Neuronal stem cell (in vitro differentiated cells): Measurements from ENCODE around the gene CGB3.

Experiments
- DNase-seq: peaks from one replicate; pipeline ENCODE4 v3.0.0-alpha.2; 2013; ENCODE audit warnings: low spot score
- H2AFZ ChIP-seq: one replicate; pipeline ENCODE4 v1.6.1; 2013; ENCODE audit warnings: mild to moderate bottlenecking, low read length, inconsistent platforms
- H2AK5ac ChIP-seq: 2 replicates; pipeline ENCODE4 v1.6.1; 2013; ENCODE audit warnings: low read depth, mild to moderate bottlenecking, inconsistent platforms, low read length, moderate library complexity, mixed read lengths
- H2BK120ac ChIP-seq: 2 replicates; pipeline ENCODE4 v1.6.1; 2013; ENCODE audit warnings: low read depth, mild to moderate bottlenecking, inconsistent platforms, low read length, moderate library complexity, mixed read lengths
- H2BK12ac ChIP-seq: one replicate; pipeline ENCODE4 v1.6.1; 2013; ENCODE audit warnings: low read length, inconsistent platforms
- H2BK15ac ChIP-seq: 2 replicates; pipeline ENCODE4 v1.6.1; 2013; ENCODE audit warnings: mild to moderate bottlenecking, low read length, inconsistent platforms, mixed read lengths
- H2BK5ac ChIP-seq: one replicate; pipeline ENCODE4 v1.6.1; 2013; ENCODE audit warnings: inconsistent platforms, mild to moderate bottlenecking, low read length, moderate library complexity
- H3K14ac ChIP-seq: one replicate; pipeline ENCODE4 v1.6.1; 2013; ENCODE audit warnings: low read length, inconsistent platforms
- H3K18ac ChIP-seq: 2 replicates; pipeline ENCODE4 v1.6.1; 2013; ENCODE audit warnings: low read length, inconsistent platforms
- H3K23ac ChIP-seq: 2 replicates; pipeline ENCODE4 v1.6.1; 2013; ENCODE audit warnings: low read depth, mild to moderate bottlenecking, mixed read lengths, low read length, inconsistent platforms; ENCODE audit not compliant: poor library complexity
- H3K27ac ChIP-seq: replicated peaks from 3 replicates; pipeline ENCODE4 v1.5.1; 2013; ENCODE audit warnings: low read length, inconsistent platforms
- H3K27me3 ChIP-seq, 3 experiments: 2 replicates each; pipeline ENCODE4 v1.6.1; 2013; ENCODE audit warnings: low read length in 3 of 3, mild to moderate bottlenecking in 2 of 3, inconsistent platforms in 1 of 3, low read depth in 1 of 3, mixed read lengths in 1 of 3, moderate library complexity in 1 of 3; ENCODE audit not compliant: control insufficient read depth in 3 of 3, insufficient read depth in 3 of 3
- H3K36me3 ChIP-seq, 2 donors: replicated peaks in 1 of 2; 2 replicates each; pipeline ENCODE4 v1.6.1; 2013; ENCODE audit warnings: low read length in 2 of 2; ENCODE audit not compliant: control insufficient read depth in 2 of 2, insufficient read depth in 2 of 2
- H3K4ac ChIP-seq: 2 replicates; pipeline ENCODE4 v1.6.1; 2013; ENCODE audit warnings: inconsistent platforms, mild to moderate bottlenecking, low read length, moderate library complexity
- H3K4me1 ChIP-seq, 2 donors: 1 replicate in 1 of 2; 2 replicates in 1 of 2; pipeline ENCODE4 v1.6.1; 2013; ENCODE audit warnings: low read length in 2 of 2, low read depth in 1 of 2; ENCODE audit not compliant: control insufficient read depth in 2 of 2, insufficient read depth in 1 of 2
- H3K4me2 ChIP-seq: one replicate; pipeline ENCODE4 v1.6.1; 2013; ENCODE audit warnings: mild to moderate bottlenecking, low read length, inconsistent platforms; ENCODE audit not compliant: insufficient read depth, poor library complexity, severe bottlenecking
- H3K4me3 ChIP-seq, 2 donors: 2 replicates each; pipeline ENCODE4 v1.5.1; 2013; ENCODE audit warnings: low read length in 2 of 2, mild to moderate bottlenecking in 2 of 2, inconsistent platforms in 1 of 2, moderate library complexity in 1 of 2
- H3K79me1 ChIP-seq: one replicate; pipeline ENCODE4 v1.6.1; 2013; ENCODE audit warnings: low read depth, mild to moderate bottlenecking, inconsistent platforms, low read length, moderate library complexity
- H3K9ac ChIP-seq: one replicate; pipeline ENCODE4 v1.6.1; 2013; ENCODE audit warnings: mild to moderate bottlenecking, low read depth, low read length, inconsistent platforms; ENCODE audit not compliant: poor library complexity
- H3K9me3 ChIP-seq, 2 donors: replicated peaks in 1 of 2; 2 replicates each; pipeline versions ENCODE3 to v1.6.1; 2013; ENCODE audit warnings: low read length in 2 of 2, mild to moderate bottlenecking in 2 of 2, inconsistent platforms in 1 of 2, low read depth in 1 of 2, mixed read lengths in 1 of 2, moderate library complexity in 1 of 2; ENCODE audit not compliant: control insufficient read depth in 2 of 2, insufficient read depth in 1 of 2
- H4K8ac ChIP-seq: one replicate; pipeline ENCODE4 v1.6.1; 2013; ENCODE audit warnings: low read depth, mild to moderate bottlenecking, inconsistent platforms, low read length, moderate library complexity
- H4K91ac ChIP-seq: one replicate; pipeline ENCODE4 v1.6.1; 2013; ENCODE audit warnings: low read length, low read depth, mild to moderate bottlenecking, inconsistent platforms; ENCODE audit not compliant: poor library complexity
- WGBS, 2 donors: extraction: QIAGEN DNeasy Blood & Tissue Kit; methylation state at CpG; one replicate each; pipeline ENCODE4 v1.1.7; 2013; ENCODE audit warnings: missing lambda C conversion rate in 2 of 2, mixed read lengths in 1 of 2; ENCODE audit not compliant: insufficient read length in 2 of 2, insufficient replicate concordance in 1 of 2; ENCODE audit errors: extremely low coverage in 2 of 2; 5-methylcytosine and 5-hydroxymethylcytosine counted together

CGB3 gene

DNA sequence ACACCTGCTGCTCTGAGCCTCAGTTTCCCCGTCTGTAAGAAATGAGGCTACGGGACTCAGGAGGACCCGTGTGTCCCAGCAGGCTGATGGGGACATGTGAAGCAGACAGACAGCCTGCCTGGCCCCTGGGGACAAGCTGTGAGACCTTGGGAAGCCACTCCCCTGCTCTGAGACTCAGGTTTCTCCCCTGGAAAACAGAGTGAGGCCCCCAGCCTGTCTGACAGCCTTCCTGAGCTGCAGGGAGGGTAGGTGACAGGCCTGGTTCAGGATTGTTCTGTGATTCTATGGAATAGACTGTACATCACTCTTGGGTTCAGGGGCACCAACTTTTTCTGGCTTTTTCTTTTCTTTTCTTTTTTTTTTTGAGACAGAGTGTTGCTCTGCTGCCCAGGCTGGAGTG, 43.4 kb upstream of the CGB3 start:
- Histone ChIP-seq H2BK120ac (no peak overlapping the region), H4K8ac (no peak overlapping the region), H2BK12ac (no peak overlapping the region), H3K4me1 (peaks cover 9 to 10% of the 10 kb centered on the region in 2 donors), H3K4ac (no peak overlapping the region), H3K4me3 (no peak overlapping the region), H3K4me2 (no peak overlapping the region), H3K27ac (no peak overlapping the region), H3K18ac (peak overlapping the region; percentile 28), H2AFZ (no peak overlapping the region), H3K27me3 (peaks cover 10 to 80% (median 53%) of the 10 kb centered on the region in 3 experiments), H3K23ac (no peak overlapping the region), H3K9me3 (peaks cover 12 to 17% of the 10 kb centered on the region in 2 donors), H3K14ac (no peak overlapping the region), H3K79me1 (no peaks in the 10 kb centered on the region), H2AK5ac (no peak overlapping the region), H3K9ac (peak overlapping the region; percentile 44), H4K91ac (no peak overlapping the region), H2BK15ac (no peak overlapping the region), H2BK5ac (no peak overlapping the region), H3K36me3 (no peaks in the 10 kb centered on the region)
- DNase-seq = no peak
- no CpG with 5 or more reads among the region's 3 CpGs for WGBS, 2 donors

DNA sequence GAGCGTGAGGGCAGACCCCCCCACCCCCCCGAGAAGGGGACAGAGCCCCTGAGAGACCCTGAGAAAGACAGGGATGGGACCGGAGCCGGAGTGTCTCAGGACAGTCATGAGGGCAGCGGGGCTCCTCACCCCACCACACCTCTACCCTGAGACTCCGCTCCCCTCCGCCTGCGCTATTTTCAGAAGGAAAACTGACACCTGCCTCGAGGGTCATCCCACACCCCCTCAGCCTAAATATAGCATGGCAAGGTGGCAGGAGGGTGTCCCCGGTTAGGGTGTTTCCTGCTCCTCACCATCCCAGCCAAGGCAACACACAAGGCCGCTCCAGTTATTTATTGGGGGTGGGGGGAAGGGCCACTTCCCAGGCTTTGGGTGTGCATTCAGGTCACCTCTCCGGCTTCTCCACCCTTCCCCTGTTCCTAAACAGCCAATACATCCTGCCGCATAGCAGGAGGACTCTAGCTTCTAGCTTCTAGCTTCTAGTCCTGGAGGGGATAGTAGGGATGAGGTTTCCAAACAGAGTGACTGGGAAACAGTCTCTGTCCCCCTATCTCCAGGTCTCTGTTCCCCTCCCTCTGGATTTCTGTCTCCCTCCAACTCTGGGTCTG, 41.9 kb upstream of the CGB3 start:
- Histone ChIP-seq H3K27ac (no peak overlapping the region), H3K4ac (no peak overlapping the region)
- no peak for DNase-seq

DNA sequence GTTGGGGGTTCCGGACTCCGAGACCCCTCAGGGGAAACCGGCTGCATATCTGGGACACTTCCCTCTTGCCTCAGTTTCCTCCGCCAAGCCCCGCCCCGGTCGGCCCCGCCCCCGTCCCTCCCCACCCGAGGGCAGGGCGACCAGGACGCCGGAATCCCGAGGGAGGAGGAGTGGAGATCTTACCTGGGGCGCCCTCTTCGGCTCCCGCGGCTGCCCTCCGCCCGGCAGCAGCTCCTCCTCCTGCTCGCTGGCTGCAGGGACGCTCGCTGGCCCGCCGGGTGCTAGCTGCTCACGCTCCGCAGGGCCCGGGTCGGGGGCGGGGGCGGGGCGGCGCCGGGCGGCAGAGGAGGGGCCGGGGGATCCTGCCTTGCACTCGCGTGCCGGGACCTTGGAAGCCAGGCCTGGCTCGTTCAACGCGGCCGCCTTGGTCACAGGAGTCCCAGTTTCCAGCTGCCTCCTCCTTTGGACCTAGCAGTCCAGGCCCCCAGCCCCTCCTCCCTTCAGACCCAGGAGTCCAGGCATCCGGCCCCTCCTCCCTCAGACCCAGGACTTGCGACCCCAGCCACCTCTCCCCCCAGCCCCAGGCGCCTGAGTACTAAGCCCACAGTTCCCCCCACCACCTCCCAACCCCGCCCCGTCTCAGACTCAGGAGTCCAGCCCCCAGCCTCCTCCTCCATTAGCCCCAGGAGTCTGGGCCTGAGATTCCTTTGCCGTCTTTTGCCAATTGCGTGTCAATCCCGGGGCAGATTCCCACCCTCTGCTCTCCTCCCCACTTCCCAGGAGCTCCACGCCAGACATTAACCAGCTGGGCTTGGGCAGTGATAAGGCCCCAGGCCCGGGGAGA, 40.9 kb upstream of the CGB3 start, which contains the start of gene NTF4:
Gene NTF4, minus strand, starts transcription at position 51 of the 844 bp plus-strand sequence. CDS start 2,821 bp downstream, outside the sequence.
- Histone ChIP-seq H3K4me1 (peaks cover 9 to 10% of the 10 kb centered on the region in 2 donors), H3K18ac (peak within 1 kb of the TSS; percentile 91), H3K4me3 (peak within 1 kb of the TSS; percentile 34 to 69), H3K14ac (peak within 1 kb of the TSS; percentile 21), H3K9me3 (peaks cover 4 to 8% of the 10 kb centered on the region in 2 donors), H2BK12ac (peak within 1 kb of the TSS; percentile 24), H3K79me1 (no peaks in the 10 kb centered on the region), H2BK15ac (peak within 1 kb of the TSS; percentile 96), H3K23ac (peak within 1 kb of the TSS; percentile 75), H3K27ac (no peak within 1 kb of the TSS), H2AK5ac (peak within 1 kb of the TSS; percentile 94), H3K4ac (peak within 1 kb of the TSS; percentile 23), H3K4me2 (peak within 1 kb of the TSS; percentile 35), H4K8ac (no peak within 1 kb of the TSS), H2BK5ac (peak within 1 kb of the TSS; percentile 29), H2AFZ (peak within 1 kb of the TSS; percentile 93), H2BK120ac (peak within 1 kb of the TSS; percentile 61), H4K91ac (no peak within 1 kb of the TSS), H3K9ac (peak within 1 kb of the TSS; percentile 66), H3K27me3 (peaks cover 0 to 78% (median 29%) of the 10 kb centered on the region in 3 experiments), H3K36me3 (no peaks in the 10 kb centered on the region)
- no CpG with 5 or more reads among the region's 53 CpGs for WGBS, 2 donors
- DNase-seq = peak; percentile 71

More for the DNA sequence above, 41.9 kb upstream of the CGB3 start:
- Histone ChIP-seq H3K23ac (peak overlapping the region; percentile 76), H2AK5ac (peak overlapping the region; percentile 21), H2AFZ (no peak overlapping the region), H2BK120ac (no peak overlapping the region), H3K79me1 (no peaks in the 10 kb centered on the region), H4K8ac (no peak overlapping the region), H3K9ac (peak overlapping the region; percentile 25), H2BK15ac (peak overlapping the region; percentile 54), H3K27me3 (peaks cover 0 to 78% (median 39%) of the 10 kb centered on the region in 3 experiments), H3K4me2 (no peak overlapping the region), H3K36me3 (no peaks in the 10 kb centered on the region), H3K9me3 (peaks cover 4 to 15% of the 10 kb centered on the region in 2 donors), H4K91ac (no peak overlapping the region), H3K4me1 (peaks cover 9 to 10% of the 10 kb centered on the region in 2 donors), H3K18ac (peak overlapping the region; percentile 79), H3K4me3 (no peak overlapping the region), H3K14ac (peak overlapping the region; percentile 11), H2BK5ac (no peak overlapping the region), H2BK12ac (no peak overlapping the region)
- WGBS, 2 donors = no CpG with 5 or more reads among the region's 13 CpGs
